Erythroblast (primary cell): ENCODE data around the gene MARCHF6.

Experiments
- GATA1 ChIP-seq: IDR thresholded peaks from 2 replicates; pipeline ENCODE4 v1.6.1; 2011; ENCODE audit warnings: low read depth, mild to moderate bottlenecking, control low read depth, low read length, moderate library complexity
- POLR2A ChIP-seq: IDR thresholded peaks from 2 replicates; pipeline ENCODE4 v1.6.1; 2011; ENCODE audit warnings: mild to moderate bottlenecking, low read length

GRCh38 chr5:10370931-10371330, 17.4 kb downstream of the MARCHF6 start:
- TF ChIP-seq POLR2A (no peak), GATA1 (no peak)
